GM23338 (cell line): Measurements from ENCODE around the gene PLA2G5. TPM values are rescaled to one million over a fixed set of nuclear protein-coding genes. Genes with fewer than 3 reads are reported as not detected.

Source experiments
- ATAC-seq: fragments of 200-7000 bp; cut with Tn5 transposase; 3 replicates; pipeline ENCODE4 v1.9.1; 2020
- DNase-seq: peaks from one replicate; pipeline ENCODE4 v3.0.0-alpha.2; 2015; ENCODE audit warnings: low spot score
- H2AFZ ChIP-seq: fragments of 200-600 bp; sonication (generic); 2 replicates; pipeline ENCODE4 v1.8.0; 2016; ENCODE audit warnings: antibody characterized with exemption, mild to moderate bottlenecking, moderate library complexity
- H3F3A ChIP-seq: fragments of 200-600 bp; sonication (generic); replicated peaks from 2 replicates; pipeline ENCODE4 v1.8.0; 2017; ENCODE audit warnings: antibody characterized with exemption, mixed run types, low read depth
- H3K27ac ChIP-seq: fragments of 200-600 bp; sonication (generic); 2 replicates; pipeline ENCODE4 v1.6.1; 2016; ENCODE audit warnings: low read depth
- H3K27me3 ChIP-seq: fragments of 200-600 bp; sonication (generic); 2 replicates; pipeline ENCODE4 v1.8.0; 2016; ENCODE audit warnings: mild to moderate bottlenecking, mixed run types, moderate library complexity; ENCODE audit not compliant: insufficient read depth
- H3K36me3 ChIP-seq: fragments of 200-600 bp; sonication (generic); 2 replicates; pipeline ENCODE4 v1.8.0; 2016; ENCODE audit warnings: mild to moderate bottlenecking; ENCODE audit not compliant: insufficient read depth
- H3K4me1 ChIP-seq: fragments of 200-600 bp; sonication (generic); 2 replicates; pipeline ENCODE4 v1.8.0; 2016; ENCODE audit warnings: mild to moderate bottlenecking, moderate library complexity; ENCODE audit not compliant: insufficient read depth
- H3K4me2 ChIP-seq: fragments of 200-600 bp; sonication (generic); 2 replicates; pipeline ENCODE4 v1.7.1; 2017; ENCODE audit warnings: mixed run types
- H3K4me3 ChIP-seq: fragments of 200-600 bp; sonication (generic); 2 replicates; pipeline ENCODE4 v1.6.1; 2016; ENCODE audit warnings: mixed run types
- H3K79me2 ChIP-seq: fragments of 200-600 bp; sonication (generic); replicated peaks from 2 replicates; pipeline ENCODE4 v1.8.0; 2017; ENCODE audit warnings: mild to moderate bottlenecking; ENCODE audit not compliant: insufficient read depth
- H3K9me2 ChIP-seq: fragments of 200-600 bp; sonication (generic); 2 replicates; pipeline ENCODE4 v1.8.0; 2017; ENCODE audit not compliant: insufficient read depth
- H4K20me1 ChIP-seq: fragments of 200-600 bp; sonication (generic); replicated peaks from 2 replicates; pipeline ENCODE4 v1.8.0; 2017; ENCODE audit warnings: mild to moderate bottlenecking; ENCODE audit not compliant: insufficient read depth
- H3K27ac Mint-ChIP-seq: 2 replicates; pipeline ENCODE4 v1.8.0; 2020; ENCODE audit warnings: inconsistent platforms, mild to moderate bottlenecking, moderate library complexity, mixed read lengths
- H3K27me3 Mint-ChIP-seq: 3 replicates; pipeline ENCODE4 v1.8.0; 2022; ENCODE audit warnings: low read depth, mild to moderate bottlenecking, moderate library complexity, mixed read lengths, inconsistent platforms; ENCODE audit not compliant: insufficient read depth, poor library complexity
- H3K36me3 Mint-ChIP-seq: 3 replicates; pipeline ENCODE4 v1.8.0; 2021; ENCODE audit warnings: low read depth, mild to moderate bottlenecking, inconsistent platforms, moderate library complexity, mixed read lengths
- H3K4me1 Mint-ChIP-seq: 3 replicates; pipeline ENCODE4 v1.8.0; 2020; ENCODE audit warnings: mild to moderate bottlenecking, inconsistent platforms, mixed read lengths
- H3K4me3 Mint-ChIP-seq: 3 replicates; pipeline ENCODE4 v1.8.0; 2021; ENCODE audit warnings: moderate library complexity, mild to moderate bottlenecking, inconsistent platforms, mixed read lengths
- H3K9me3 Mint-ChIP-seq: 3 replicates; pipeline ENCODE4 v1.8.0; 2020; ENCODE audit warnings: moderate library complexity, mild to moderate bottlenecking, inconsistent platforms, mixed read lengths
- CREB1 ChIP-seq: fragments of 250-450 bp; sonication (Bioruptor Pico); IDR thresholded peaks from 2 replicates; pipeline ENCODE4 v1.5.0; 2020; ENCODE audit warnings: low read depth, mild to moderate bottlenecking, moderate library complexity
- ETS1 ChIP-seq: IDR thresholded peaks from 2 replicates; pipeline ENCODE4 v1.6.1; 2016; ENCODE audit warnings: antibody characterized with exemption
- EZH2 ChIP-seq: fragments of 200-600 bp; sonication (generic); IDR thresholded peaks from one replicate; pipeline ENCODE4 v1.8.0; 2017; ENCODE audit warnings: antibody characterized with exemption, mild to moderate bottlenecking, low read depth; ENCODE audit not compliant: unreplicated experiment
- EZH2phosphoT487 ChIP-seq: fragments of 200-600 bp; sonication (generic); IDR thresholded peaks from one replicate; pipeline ENCODE4 v1.8.1; 2018; ENCODE audit warnings: antibody characterized with exemption; ENCODE audit not compliant: unreplicated experiment
- JUNB ChIP-seq: IDR thresholded peaks from one replicate; pipeline ENCODE4 v1.6.1; 2016; ENCODE audit warnings: antibody characterized with exemption; ENCODE audit not compliant: unreplicated experiment
- NANOG ChIP-seq: IDR thresholded peaks from 2 replicates; pipeline ENCODE4 v1.6.1; 2016; ENCODE audit warnings: antibody characterized with exemption, borderline replicate concordance
- POLR2AphosphoS5 ChIP-seq: IDR thresholded peaks from 2 replicates; pipeline ENCODE4 v1.6.1; 2016; ENCODE audit warnings: antibody characterized with exemption, low read depth
- STAT1 ChIP-seq: IDR thresholded peaks from one replicate; pipeline ENCODE4 v1.6.1; 2016; ENCODE audit warnings: antibody characterized with exemption; ENCODE audit not compliant: unreplicated experiment
- ZNF114 ChIP-seq: fragments of 250-450 bp; sonication (Bioruptor Pico); IDR thresholded peaks from 2 replicates; pipeline ENCODE4 v1.5.0; 2020; ENCODE audit warnings: mild to moderate bottlenecking, moderate library complexity
- ZNF331 ChIP-seq: fragments of 250-450 bp; sonication (Bioruptor Pico); IDR thresholded peaks from 2 replicates; pipeline ENCODE4 v1.5.0; 2020; ENCODE audit warnings: low read depth, mild to moderate bottlenecking, moderate library complexity
- polyA plus RNA-seq: library from polyadenylated mRNA; unstranded; fragments of >200 nt; fragmentation: Nextera tagmentation; extraction: Ambion mirVana; gene quantifications from 2 replicates; pipeline ENCODE4 v1.2.1, GENCODE V29; 2016
- total RNA-seq: library from RNA; depleted of rRNA; stranded (reverse); fragments of >200 nt; shearing (Covaris generic); gene quantifications from 2 replicates; pipeline ENCODE4 v1.2.3, GENCODE V29; 2014
- TF ChIP-seq, protein P1 (sequence below), 2 experiments: fragments of 200-600 bp in 1 of 2; sonication (generic) in 1 of 2; conservative IDR thresholded peaks; 2 replicates each; pipeline versions ENCODE4 v1.5.1 to v1.6.1; 2016 to 2017; ENCODE audit warnings: antibody characterized with exemption in 2 of 2, low read depth in 2 of 2, mild to moderate bottlenecking in 2 of 2, moderate library complexity in 1 of 2
- TF ChIP-seq, protein P2 (sequence below): IDR thresholded peaks from one replicate; pipeline ENCODE4 v1.6.1; 2018; ENCODE audit warnings: antibody characterized with exemption; ENCODE audit not compliant: unreplicated experiment
- TF ChIP-seq, protein P3 (sequence below): fragments of 250-450 bp; sonication (Bioruptor Pico); IDR thresholded peaks from 2 replicates; pipeline ENCODE4 v1.5.0; 2020; ENCODE audit warnings: mild to moderate bottlenecking, moderate library complexity

PLA2G5 gene
- total and polyA plus RNA-seq, 2 experiments from 2014 or later: not detected

- ATAC-seq: no peak
- H3K4me2 ChIP-seq: no peak overlapping the region
These were observed 11.5 kb upstream of the PLA2G5 start for GRCh38 chr1:20058531-20058930.

More at GRCh38 chr1:20058531-20058930, 11.5 kb upstream of the PLA2G5 start:
- Mint-ChIP-seq H3K4me1 (no peaks in the 10 kb centered on the region), H3K36me3 (no peaks in the 10 kb centered on the region; the same call in none of the 3 replicates), H3K9me3 (peaks cover 30% of the 10 kb centered on the region), H3K27me3 (no peaks in the 10 kb centered on the region), H3K27ac (no peak overlapping the region), H3K4me3 (no peak overlapping the region)
- Histone ChIP-seq H3K36me3 (no peaks in the 10 kb centered on the region), H2AFZ (no peak overlapping the region), H4K20me1 (no peaks in the 10 kb centered on the region), H3K27ac (no peak overlapping the region), H3K79me2 (no peaks in the 10 kb centered on the region), H3K9me2 (peaks cover 8% of the 10 kb centered on the region; the same call in 1 of the 2 replicates), H3K4me1 (no peaks in the 10 kb centered on the region), H3F3A (no peaks in the 10 kb centered on the region), H3K4me3 (no peak overlapping the region), H3K27me3 (no peaks in the 10 kb centered on the region)
- no peak for TF ChIP-seq EZH2
- TF ChIP-seq, protein P1, sequence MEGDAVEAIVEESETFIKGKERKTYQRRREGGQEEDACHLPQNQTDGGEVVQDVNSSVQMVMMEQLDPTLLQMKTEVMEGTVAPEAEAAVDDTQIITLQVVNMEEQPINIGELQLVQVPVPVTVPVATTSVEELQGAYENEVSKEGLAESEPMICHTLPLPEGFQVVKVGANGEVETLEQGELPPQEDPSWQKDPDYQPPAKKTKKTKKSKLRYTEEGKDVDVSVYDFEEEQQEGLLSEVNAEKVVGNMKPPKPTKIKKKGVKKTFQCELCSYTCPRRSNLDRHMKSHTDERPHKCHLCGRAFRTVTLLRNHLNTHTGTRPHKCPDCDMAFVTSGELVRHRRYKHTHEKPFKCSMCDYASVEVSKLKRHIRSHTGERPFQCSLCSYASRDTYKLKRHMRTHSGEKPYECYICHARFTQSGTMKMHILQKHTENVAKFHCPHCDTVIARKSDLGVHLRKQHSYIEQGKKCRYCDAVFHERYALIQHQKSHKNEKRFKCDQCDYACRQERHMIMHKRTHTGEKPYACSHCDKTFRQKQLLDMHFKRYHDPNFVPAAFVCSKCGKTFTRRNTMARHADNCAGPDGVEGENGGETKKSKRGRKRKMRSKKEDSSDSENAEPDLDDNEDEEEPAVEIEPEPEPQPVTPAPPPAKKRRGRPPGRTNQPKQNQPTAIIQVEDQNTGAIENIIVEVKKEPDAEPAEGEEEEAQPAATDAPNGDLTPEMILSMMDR (conservative IDR thresholded peaks at IDR 0.05; ENCODE audit: low read depth in 2 of 2): no peak
- no peak for TF ChIP-seq POLR2AphosphoS5
- no peak for TF ChIP-seq STAT1
- TF ChIP-seq, protein P2, sequence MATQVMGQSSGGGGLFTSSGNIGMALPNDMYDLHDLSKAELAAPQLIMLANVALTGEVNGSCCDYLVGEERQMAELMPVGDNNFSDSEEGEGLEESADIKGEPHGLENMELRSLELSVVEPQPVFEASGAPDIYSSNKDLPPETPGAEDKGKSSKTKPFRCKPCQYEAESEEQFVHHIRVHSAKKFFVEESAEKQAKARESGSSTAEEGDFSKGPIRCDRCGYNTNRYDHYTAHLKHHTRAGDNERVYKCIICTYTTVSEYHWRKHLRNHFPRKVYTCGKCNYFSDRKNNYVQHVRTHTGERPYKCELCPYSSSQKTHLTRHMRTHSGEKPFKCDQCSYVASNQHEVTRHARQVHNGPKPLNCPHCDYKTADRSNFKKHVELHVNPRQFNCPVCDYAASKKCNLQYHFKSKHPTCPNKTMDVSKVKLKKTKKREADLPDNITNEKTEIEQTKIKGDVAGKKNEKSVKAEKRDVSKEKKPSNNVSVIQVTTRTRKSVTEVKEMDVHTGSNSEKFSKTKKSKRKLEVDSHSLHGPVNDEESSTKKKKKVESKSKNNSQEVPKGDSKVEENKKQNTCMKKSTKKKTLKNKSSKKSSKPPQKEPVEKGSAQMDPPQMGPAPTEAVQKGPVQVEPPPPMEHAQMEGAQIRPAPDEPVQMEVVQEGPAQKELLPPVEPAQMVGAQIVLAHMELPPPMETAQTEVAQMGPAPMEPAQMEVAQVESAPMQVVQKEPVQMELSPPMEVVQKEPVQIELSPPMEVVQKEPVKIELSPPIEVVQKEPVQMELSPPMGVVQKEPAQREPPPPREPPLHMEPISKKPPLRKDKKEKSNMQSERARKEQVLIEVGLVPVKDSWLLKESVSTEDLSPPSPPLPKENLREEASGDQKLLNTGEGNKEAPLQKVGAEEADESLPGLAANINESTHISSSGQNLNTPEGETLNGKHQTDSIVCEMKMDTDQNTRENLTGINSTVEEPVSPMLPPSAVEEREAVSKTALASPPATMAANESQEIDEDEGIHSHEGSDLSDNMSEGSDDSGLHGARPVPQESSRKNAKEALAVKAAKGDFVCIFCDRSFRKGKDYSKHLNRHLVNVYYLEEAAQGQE: no peak
- no peak for TF ChIP-seq JUNB
- no peak for TF ChIP-seq ETS1
- no peak for TF ChIP-seq CREB1 (CRISPR knock-in tag)
- no peak for TF ChIP-seq NANOG
- no peak for TF ChIP-seq ZNF331 (CRISPR knock-in tag)
- TF ChIP-seq, protein P3, sequence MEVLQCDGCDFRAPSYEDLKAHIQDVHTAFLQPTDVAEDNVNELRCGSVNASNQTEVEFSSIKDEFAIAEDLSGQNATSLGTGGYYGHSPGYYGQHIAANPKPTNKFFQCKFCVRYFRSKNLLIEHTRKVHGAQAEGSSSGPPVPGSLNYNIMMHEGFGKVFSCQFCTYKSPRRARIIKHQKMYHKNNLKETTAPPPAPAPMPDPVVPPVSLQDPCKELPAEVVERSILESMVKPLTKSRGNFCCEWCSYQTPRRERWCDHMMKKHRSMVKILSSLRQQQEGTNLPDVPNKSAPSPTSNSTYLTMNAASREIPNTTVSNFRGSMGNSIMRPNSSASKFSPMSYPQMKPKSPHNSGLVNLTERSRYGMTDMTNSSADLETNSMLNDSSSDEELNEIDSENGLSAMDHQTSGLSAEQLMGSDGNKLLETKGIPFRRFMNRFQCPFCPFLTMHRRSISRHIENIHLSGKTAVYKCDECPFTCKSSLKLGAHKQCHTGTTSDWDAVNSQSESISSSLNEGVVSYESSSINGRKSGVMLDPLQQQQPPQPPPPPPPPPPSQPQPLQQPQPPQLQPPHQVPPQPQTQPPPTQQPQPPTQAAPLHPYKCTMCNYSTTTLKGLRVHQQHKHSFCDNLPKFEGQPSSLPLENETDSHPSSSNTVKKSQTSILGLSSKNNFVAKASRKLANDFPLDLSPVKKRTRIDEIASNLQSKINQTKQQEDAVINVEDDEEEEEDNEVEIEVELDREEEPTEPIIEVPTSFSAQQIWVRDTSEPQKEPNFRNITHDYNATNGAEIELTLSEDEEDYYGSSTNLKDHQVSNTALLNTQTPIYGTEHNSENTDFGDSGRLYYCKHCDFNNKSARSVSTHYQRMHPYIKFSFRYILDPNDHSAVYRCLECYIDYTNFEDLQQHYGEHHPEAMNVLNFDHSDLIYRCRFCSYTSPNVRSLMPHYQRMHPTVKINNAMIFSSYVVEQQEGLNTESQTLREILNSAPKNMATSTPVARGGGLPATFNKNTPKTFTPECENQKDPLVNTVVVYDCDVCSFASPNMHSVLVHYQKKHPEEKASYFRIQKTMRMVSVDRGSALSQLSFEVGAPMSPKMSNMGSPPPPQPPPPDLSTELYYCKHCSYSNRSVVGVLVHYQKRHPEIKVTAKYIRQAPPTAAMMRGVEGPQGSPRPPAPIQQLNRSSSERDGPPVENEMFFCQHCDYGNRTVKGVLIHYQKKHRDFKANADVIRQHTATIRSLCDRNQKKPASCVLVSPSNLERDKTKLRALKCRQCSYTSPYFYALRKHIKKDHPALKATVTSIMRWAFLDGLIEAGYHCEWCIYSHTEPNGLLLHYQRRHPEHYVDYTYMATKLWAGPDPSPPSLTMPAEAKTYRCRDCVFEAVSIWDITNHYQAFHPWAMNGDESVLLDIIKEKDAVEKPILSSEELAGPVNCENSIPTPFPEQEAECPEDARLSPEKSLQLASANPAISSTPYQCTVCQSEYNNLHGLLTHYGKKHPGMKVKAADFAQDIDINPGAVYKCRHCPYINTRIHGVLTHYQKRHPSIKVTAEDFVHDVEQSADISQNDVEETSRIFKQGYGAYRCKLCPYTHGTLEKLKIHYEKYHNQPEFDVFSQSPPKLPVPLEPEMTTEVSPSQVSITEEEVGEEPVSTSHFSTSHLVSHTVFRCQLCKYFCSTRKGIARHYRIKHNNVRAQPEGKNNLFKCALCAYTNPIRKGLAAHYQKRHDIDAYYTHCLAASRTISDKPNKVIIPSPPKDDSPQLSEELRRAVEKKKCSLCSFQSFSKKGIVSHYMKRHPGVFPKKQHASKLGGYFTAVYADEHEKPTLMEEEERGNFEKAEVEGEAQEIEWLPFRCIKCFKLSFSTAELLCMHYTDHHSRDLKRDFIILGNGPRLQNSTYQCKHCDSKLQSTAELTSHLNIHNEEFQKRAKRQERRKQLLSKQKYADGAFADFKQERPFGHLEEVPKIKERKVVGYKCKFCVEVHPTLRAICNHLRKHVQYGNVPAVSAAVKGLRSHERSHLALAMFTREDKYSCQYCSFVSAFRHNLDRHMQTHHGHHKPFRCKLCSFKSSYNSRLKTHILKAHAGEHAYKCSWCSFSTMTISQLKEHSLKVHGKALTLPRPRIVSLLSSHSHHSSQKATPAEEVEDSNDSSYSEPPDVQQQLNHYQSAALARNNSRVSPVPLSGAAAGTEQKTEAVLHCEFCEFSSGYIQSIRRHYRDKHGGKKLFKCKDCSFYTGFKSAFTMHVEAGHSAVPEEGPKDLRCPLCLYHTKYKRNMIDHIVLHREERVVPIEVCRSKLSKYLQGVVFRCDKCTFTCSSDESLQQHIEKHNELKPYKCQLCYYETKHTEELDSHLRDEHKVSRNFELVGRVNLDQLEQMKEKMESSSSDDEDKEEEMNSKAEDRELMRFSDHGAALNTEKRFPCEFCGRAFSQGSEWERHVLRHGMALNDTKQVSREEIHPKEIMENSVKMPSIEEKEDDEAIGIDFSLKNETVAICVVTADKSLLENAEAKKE (CRISPR knock-in tag): no peak
- no peak for TF ChIP-seq EZH2phosphoT487
- TF ChIP-seq ZNF114 (CRISPR knock-in tag): no peak
- DNase-seq: no peak
